GM23338 (cell line): Measurements from ENCODE around the gene IL17REL. TPM values are rescaled to one million over a fixed set of nuclear protein-coding genes. Genes with fewer than 3 reads are reported as not detected.

Experiments used
- ATAC-seq: fragments of 200-7000 bp; cut with Tn5 transposase; 3 replicates; pipeline ENCODE4 v1.9.1; 2020
- DNase-seq: peaks from one replicate; pipeline ENCODE4 v3.0.0-alpha.2; 2015; ENCODE audit warnings: low spot score
- H2AFZ ChIP-seq: fragments of 200-600 bp; sonication (generic); 2 replicates; pipeline ENCODE4 v1.8.0; 2016; ENCODE audit warnings: antibody characterized with exemption, mild to moderate bottlenecking, moderate library complexity
- H3F3A ChIP-seq: fragments of 200-600 bp; sonication (generic); replicated peaks from 2 replicates; pipeline ENCODE4 v1.8.0; 2017; ENCODE audit warnings: antibody characterized with exemption, mixed run types, low read depth
- H3K27ac ChIP-seq: fragments of 200-600 bp; sonication (generic); 2 replicates; pipeline ENCODE4 v1.6.1; 2016; ENCODE audit warnings: low read depth
- H3K27me3 ChIP-seq: fragments of 200-600 bp; sonication (generic); 2 replicates; pipeline ENCODE4 v1.8.0; 2016; ENCODE audit warnings: mild to moderate bottlenecking, mixed run types, moderate library complexity; ENCODE audit not compliant: insufficient read depth
- H3K36me3 ChIP-seq: fragments of 200-600 bp; sonication (generic); 2 replicates; pipeline ENCODE4 v1.8.0; 2016; ENCODE audit warnings: mild to moderate bottlenecking; ENCODE audit not compliant: insufficient read depth
- H3K4me1 ChIP-seq: fragments of 200-600 bp; sonication (generic); 2 replicates; pipeline ENCODE4 v1.8.0; 2016; ENCODE audit warnings: mild to moderate bottlenecking, moderate library complexity; ENCODE audit not compliant: insufficient read depth
- H3K4me2 ChIP-seq: fragments of 200-600 bp; sonication (generic); 2 replicates; pipeline ENCODE4 v1.7.1; 2017; ENCODE audit warnings: mixed run types
- H3K4me3 ChIP-seq: fragments of 200-600 bp; sonication (generic); 2 replicates; pipeline ENCODE4 v1.6.1; 2016; ENCODE audit warnings: mixed run types
- H3K79me2 ChIP-seq: fragments of 200-600 bp; sonication (generic); replicated peaks from 2 replicates; pipeline ENCODE4 v1.8.0; 2017; ENCODE audit warnings: mild to moderate bottlenecking; ENCODE audit not compliant: insufficient read depth
- H3K9me2 ChIP-seq: fragments of 200-600 bp; sonication (generic); 2 replicates; pipeline ENCODE4 v1.8.0; 2017; ENCODE audit not compliant: insufficient read depth
- H4K20me1 ChIP-seq: fragments of 200-600 bp; sonication (generic); replicated peaks from 2 replicates; pipeline ENCODE4 v1.8.0; 2017; ENCODE audit warnings: mild to moderate bottlenecking; ENCODE audit not compliant: insufficient read depth
- H3K27ac Mint-ChIP-seq: 2 replicates; pipeline ENCODE4 v1.8.0; 2020; ENCODE audit warnings: inconsistent platforms, mild to moderate bottlenecking, moderate library complexity, mixed read lengths
- H3K27me3 Mint-ChIP-seq: 3 replicates; pipeline ENCODE4 v1.8.0; 2022; ENCODE audit warnings: low read depth, mild to moderate bottlenecking, moderate library complexity, mixed read lengths, inconsistent platforms; ENCODE audit not compliant: insufficient read depth, poor library complexity
- H3K36me3 Mint-ChIP-seq: 3 replicates; pipeline ENCODE4 v1.8.0; 2021; ENCODE audit warnings: low read depth, mild to moderate bottlenecking, inconsistent platforms, moderate library complexity, mixed read lengths
- H3K4me1 Mint-ChIP-seq: 3 replicates; pipeline ENCODE4 v1.8.0; 2020; ENCODE audit warnings: mild to moderate bottlenecking, inconsistent platforms, mixed read lengths
- H3K4me3 Mint-ChIP-seq: 3 replicates; pipeline ENCODE4 v1.8.0; 2021; ENCODE audit warnings: moderate library complexity, mild to moderate bottlenecking, inconsistent platforms, mixed read lengths
- H3K9me3 Mint-ChIP-seq: 3 replicates; pipeline ENCODE4 v1.8.0; 2020; ENCODE audit warnings: moderate library complexity, mild to moderate bottlenecking, inconsistent platforms, mixed read lengths
- ETS1 ChIP-seq: IDR thresholded peaks from 2 replicates; pipeline ENCODE4 v1.6.1; 2016; ENCODE audit warnings: antibody characterized with exemption
- EZH2 ChIP-seq: fragments of 200-600 bp; sonication (generic); IDR thresholded peaks from one replicate; pipeline ENCODE4 v1.8.0; 2017; ENCODE audit warnings: antibody characterized with exemption, mild to moderate bottlenecking, low read depth; ENCODE audit not compliant: unreplicated experiment
- JUNB ChIP-seq: IDR thresholded peaks from one replicate; pipeline ENCODE4 v1.6.1; 2016; ENCODE audit warnings: antibody characterized with exemption; ENCODE audit not compliant: unreplicated experiment
- NANOG ChIP-seq: IDR thresholded peaks from 2 replicates; pipeline ENCODE4 v1.6.1; 2016; ENCODE audit warnings: antibody characterized with exemption, borderline replicate concordance
- POLR2AphosphoS5 ChIP-seq: IDR thresholded peaks from 2 replicates; pipeline ENCODE4 v1.6.1; 2016; ENCODE audit warnings: antibody characterized with exemption, low read depth
- STAT1 ChIP-seq: IDR thresholded peaks from one replicate; pipeline ENCODE4 v1.6.1; 2016; ENCODE audit warnings: antibody characterized with exemption; ENCODE audit not compliant: unreplicated experiment
- ZNF114 ChIP-seq: fragments of 250-450 bp; sonication (Bioruptor Pico); IDR thresholded peaks from 2 replicates; pipeline ENCODE4 v1.5.0; 2020; ENCODE audit warnings: mild to moderate bottlenecking, moderate library complexity
- ZNF462 ChIP-seq: fragments of 250-450 bp; sonication (Bioruptor Pico); IDR thresholded peaks from 2 replicates; pipeline ENCODE4 v1.5.0; 2020; ENCODE audit warnings: mild to moderate bottlenecking, moderate library complexity
- polyA plus RNA-seq: library from polyadenylated mRNA; unstranded; fragments of >200 nt; fragmentation: Nextera tagmentation; extraction: Ambion mirVana; gene quantifications from 2 replicates; pipeline ENCODE4 v1.2.1, GENCODE V29; 2016
- total RNA-seq: library from RNA; depleted of rRNA; stranded (reverse); fragments of >200 nt; shearing (Covaris generic); gene quantifications from 2 replicates; pipeline ENCODE4 v1.2.3, GENCODE V29; 2014

Gene IL17REL
- total and polyA plus RNA-seq, 2 experiments from 2014 or later: 0.31 TPM; not detected in 1

GRCh38 chr22:50004918-50005317 is 7.6 kb downstream of the IL17REL start:
- Histone ChIP-seq H2AFZ (no peak overlapping the region), H3K4me2 (no peak overlapping the region), H3K36me3 (no peaks in the 10 kb centered on the region), H3K27me3 (peaks cover 15% of the 10 kb centered on the region), H3K27ac (no peak overlapping the region), H3K4me1 (peaks cover 7% of the 10 kb centered on the region; the same call in 1 of the 2 replicates), H3K4me3 (no peak overlapping the region), H3K79me2 (no peaks in the 10 kb centered on the region), H3F3A (no peaks in the 10 kb centered on the region), H4K20me1 (0 out of 2 replicates have a peak, but pooled peaks cover 3% of the 10 kb centered on the region), H3K9me2 (no peaks in the 10 kb centered on the region)
- no peaks in the 10 kb centered on the region for H3K36me3 Mint-ChIP-seq
- H3K4me3 Mint-ChIP-seq: no peak overlapping the region; the same call in 2 of the 3 replicates
- DNase-seq (no peak), ATAC-seq (no peak)
- no peak for TF ChIP-seq EZH2
- no peak for TF ChIP-seq POLR2AphosphoS5
- no peak for TF ChIP-seq ETS1
- TF ChIP-seq JUNB: no peak
- TF ChIP-seq STAT1: no peak
- no peak for TF ChIP-seq ZNF462 (CRISPR knock-in tag)
- no peak for TF ChIP-seq NANOG
- no peak for TF ChIP-seq ZNF114 (CRISPR knock-in tag)
- H3K4me1 Mint-ChIP-seq: peaks cover 8% of the 10 kb centered on the region; the same call in 2 of the 3 replicates
- peaks cover 20% of the 10 kb centered on the region for H3K27me3 Mint-ChIP-seq
- no peaks in the 10 kb centered on the region for H3K9me3 Mint-ChIP-seq
- no peak overlapping the region for H3K27ac Mint-ChIP-seq
